GM18507 (cell line): ENCODE measurements around the gene ZNF680.
"Not testable (repeated sequence)": the region's sequence is repeated elsewhere in the genome, so short reads cannot be mapped to it uniquely, and the experiment has no call there.

ENCODE experiments used
- DNase-seq: peaks from one replicate; pipeline ENCODE4 v3.0.0; 2011; ENCODE audit warnings: low read depth; ENCODE audit not compliant: insufficient read length; ENCODE audit errors: extremely low spot score
- FAIRE-seq: peaks from 2 replicates; lab custom pipeline; 2011; peaks lifted over from hg19 to GRCh38; lab: Jason Lieb, UNC

The ZNF680 gene

DNA sequence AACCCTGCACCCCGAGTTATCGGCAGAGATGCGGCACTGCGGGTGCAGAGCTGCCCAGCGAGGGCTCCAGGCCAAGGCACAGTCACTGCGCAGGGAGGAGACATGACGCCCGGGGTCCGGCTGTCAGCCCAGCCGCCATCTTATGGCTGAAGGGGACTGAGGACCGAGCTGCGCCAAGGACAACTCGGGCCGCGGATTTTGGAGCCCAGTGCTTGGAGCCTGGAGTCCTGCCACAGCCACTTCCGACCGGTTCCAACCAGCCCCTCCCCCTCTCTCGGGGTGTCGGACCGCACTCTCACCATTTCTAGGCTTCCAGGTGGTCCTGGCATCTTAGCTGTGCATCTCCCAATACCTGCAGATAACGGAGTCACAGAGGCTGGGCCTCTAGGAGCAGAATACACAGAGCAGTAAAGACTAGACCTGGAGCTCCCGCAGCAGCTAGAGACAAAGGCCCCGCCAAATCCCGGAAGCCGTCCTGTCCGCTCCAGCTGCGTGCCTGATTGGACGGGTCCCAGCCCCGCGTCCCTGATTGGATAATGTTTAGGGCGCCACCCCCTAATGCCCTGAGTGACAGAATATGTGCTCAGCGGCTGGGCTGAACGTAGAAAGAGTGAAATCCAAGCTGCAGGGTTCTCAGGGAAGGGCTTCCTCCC lies at the start of gene ZNF680:
TSS of gene ZNF680 (minus strand) at position 446 of the 653 bp plus-strand sequence. CDS start at position 329, 117 bp downstream.
- FAIRE-seq (peak; percentile 96), DNase-seq (peak; percentile 74)

- FAIRE-seq, result no peak
- DNase-seq, result no peak
Observed at GRCh38 chr7:64612452-64612851, 49.6 kb upstream of the ZNF680 start.

DNA sequence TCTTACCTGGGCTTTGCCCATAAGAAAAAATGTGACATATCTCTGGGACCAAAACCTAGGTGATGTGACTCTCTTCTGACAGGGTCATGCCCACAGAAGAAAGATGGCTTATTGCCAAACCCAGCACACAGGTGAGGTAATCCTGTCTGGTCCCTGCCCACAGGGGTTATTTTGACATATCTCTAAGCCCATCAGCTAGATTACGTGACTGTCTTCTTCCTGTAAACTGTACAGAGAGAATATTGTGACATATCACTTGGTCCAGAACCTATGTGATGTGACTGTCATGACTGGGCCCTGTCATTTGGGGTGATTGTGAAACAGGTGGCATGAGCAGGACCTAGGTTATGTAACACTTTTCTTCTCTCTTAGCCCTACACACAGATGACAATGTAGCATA lies 48.8 kb upstream of the ZNF680 start:
- no peak for FAIRE-seq
- no peak for DNase-seq

DNA sequence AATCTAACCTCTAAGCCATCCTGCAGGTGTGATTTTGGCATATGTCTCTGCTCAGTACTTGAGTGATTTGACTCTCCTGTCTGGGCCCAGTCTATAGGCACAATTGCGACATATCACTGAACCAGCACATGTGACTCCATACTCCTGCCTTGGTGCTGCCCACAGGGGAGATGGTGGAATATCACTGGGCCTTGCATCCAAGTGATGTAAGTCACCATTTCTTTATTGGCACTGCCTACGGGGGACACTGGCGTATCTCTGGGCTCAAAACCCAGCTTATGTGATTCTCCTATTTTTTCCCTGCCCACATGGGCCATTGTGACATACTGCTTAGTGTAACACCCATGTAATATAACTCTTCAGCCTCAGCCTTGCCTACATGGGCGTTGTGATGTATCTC lies 48.1 kb upstream of the ZNF680 start:
- FAIRE-seq, result no peak
- no peak for DNase-seq

DNA sequence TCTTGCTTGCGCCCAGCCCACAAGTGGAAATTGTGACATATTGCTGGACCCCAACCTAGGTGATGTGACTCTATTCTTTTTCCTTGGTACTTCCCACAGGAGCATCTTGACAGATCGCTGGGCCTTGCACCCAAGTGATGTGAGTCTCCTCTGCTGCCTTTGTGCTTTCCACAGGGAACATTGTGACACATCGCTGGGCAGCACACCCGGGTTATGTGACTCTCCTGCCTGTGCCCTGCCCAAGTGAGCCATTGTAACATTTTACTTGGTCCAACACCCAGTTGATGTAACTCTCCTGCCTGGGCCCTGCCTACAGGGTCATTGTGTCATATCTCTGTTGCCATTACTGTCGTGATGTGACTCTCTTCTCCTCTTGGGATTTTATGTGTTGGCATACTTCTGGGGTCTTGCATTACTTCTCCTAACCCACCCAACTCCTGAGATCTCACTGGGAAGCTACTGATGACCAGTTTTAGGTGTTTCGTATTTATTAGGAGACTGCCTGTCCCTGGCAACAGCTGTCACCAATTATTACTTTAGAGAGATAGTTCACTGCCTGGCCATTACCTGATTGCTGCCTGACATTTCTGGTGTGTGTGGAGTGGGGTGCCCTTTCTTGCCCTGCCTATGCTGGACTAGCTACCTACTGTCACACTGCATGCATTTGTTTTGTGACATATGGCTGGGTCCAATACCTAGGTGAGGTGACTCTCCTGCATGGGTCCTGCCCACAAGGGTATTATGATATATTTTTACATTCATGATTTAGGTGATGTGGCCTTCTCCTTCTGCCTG lies 45.4 kb upstream of the ZNF680 start:
- DNase-seq (no peak), FAIRE-seq (no peak)

DNA sequence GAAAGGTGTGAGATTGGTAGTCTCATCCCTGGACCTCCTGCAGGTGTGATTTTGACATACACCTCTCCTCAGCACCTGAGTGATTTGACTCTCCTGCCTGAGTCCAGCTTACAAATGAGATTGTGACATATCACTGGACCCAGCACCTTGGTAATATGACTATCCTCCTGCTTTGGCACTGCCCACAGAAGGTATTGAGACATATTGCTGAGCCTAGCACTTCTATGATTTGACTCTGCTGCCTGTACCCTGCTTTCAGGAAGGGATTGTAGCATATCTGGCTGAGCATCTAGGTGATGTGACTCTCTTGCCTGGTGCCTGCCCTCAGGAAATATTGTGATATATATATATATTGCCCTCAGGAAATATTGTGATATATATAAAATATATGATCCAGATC lies 43.5 kb upstream of the ZNF680 start:
- DNase-seq (no peak), FAIRE-seq (no peak)

DNA sequence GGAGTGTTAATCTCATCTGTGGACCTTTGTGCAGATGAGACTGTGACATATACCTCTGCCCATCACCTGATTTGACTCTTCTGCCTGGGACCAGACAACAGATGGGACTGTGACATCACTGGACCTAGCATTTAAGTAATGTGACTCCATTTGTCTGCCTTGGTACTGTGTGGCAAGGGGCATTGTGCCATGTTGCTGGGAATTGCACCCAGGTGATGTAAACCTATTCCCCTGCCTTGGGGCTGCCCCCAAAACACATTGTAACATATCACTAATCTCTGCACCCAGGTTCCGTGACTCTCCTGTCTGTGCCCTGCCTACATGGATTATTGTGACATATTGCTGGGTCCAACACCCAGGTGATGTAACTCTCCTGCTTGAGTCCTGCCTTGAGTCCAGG lies 40.4 kb upstream of the ZNF680 start:
- no peak for FAIRE-seq

DNA sequence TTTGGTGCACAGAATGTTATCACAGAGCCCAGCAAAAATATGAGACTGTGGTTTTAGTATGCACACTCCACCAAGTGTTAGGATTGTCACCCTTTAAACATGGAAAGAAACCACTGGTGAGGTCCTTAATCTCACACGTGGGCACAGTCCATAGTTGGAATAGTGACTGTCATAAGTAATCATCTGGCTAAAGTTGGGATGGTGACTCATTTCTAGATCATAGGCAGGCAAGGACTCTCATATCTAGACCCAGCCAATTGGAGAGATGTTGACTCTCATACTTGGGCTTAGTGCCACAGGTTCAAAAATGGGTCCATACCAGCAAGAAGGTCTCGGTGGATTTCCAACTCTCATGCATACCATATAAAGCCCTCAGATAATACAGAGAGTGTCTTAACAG lies 39.6 kb upstream of the ZNF680 start:
- FAIRE-seq (no peak), DNase-seq (no peak)

More for the DNA sequence above, 40.4 kb upstream of the ZNF680 start:
- DNase-seq, result no peak

DNA sequence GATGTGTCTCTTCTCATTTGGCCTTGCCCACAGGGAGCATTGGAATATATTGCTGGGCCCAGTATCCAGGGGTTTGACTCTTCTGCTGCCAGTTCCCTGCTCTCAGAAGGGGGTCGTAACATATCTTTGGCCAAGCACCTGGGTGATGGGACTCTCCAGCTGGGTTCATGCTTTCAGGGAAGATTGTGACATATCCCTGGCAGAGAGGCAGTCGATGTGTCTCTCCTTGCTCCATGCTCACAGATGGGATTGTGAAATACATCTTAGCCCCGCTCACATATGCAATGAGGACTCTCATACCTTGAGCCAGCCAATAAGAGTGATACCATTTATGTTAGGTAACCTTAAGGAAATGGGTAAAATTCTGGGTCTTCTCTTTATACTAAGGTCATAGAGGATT lies 39.2 kb upstream of the ZNF680 start:
- DNase-seq (no peak), FAIRE-seq (no peak)

DNA sequence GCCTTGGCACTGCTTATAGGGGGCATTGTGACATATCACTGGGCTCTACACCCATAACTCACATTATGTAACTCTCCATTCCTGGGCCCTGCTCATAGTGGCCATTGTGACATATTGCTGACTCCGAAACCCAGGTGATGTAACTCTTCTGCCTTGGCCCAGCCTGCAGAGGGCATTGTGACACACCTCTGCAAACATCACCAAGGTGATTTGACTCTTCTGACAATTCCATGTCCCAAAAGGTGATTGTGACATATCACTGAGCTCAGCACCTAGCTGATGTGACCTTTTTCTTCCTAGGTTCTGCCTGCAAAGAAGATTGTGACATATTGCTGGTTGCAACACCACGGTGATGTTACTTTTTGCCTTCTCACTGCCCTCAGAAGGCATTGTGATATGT lies 36.5 kb upstream of the ZNF680 start:
- DNase-seq, result no peak
- no peak for FAIRE-seq

- FAIRE-seq (no peak), DNase-seq (no peak)
Observed at GRCh38 chr7:64590971-64591370, 28.1 kb upstream of the ZNF680 start.

- FAIRE-seq (no peak), DNase-seq (no peak)
Observed at GRCh38 chr7:64581926-64582894, 19.3 kb upstream of the ZNF680 start.

DNA sequence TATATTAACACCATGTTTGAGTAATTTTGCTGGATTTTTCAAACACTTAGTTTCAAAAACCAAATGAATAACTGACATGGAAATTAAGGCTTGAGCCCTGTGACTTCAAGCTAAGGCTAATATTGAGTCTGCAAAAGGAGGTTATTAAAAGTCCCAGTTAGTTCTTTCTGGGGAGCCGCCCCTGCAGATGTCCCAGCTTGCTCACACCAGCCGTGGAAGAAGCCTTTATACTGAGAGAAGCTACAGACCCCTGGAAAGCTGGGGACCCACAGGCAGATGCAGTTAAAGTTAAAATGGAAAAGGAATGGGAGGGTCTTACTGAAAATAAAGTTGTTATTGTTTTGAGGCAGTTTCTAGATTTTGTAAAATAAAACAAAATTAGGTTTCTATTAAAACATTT lies 18.5 kb upstream of the ZNF680 start:
- DNase-seq (no peak), FAIRE-seq (no peak)

DNA sequence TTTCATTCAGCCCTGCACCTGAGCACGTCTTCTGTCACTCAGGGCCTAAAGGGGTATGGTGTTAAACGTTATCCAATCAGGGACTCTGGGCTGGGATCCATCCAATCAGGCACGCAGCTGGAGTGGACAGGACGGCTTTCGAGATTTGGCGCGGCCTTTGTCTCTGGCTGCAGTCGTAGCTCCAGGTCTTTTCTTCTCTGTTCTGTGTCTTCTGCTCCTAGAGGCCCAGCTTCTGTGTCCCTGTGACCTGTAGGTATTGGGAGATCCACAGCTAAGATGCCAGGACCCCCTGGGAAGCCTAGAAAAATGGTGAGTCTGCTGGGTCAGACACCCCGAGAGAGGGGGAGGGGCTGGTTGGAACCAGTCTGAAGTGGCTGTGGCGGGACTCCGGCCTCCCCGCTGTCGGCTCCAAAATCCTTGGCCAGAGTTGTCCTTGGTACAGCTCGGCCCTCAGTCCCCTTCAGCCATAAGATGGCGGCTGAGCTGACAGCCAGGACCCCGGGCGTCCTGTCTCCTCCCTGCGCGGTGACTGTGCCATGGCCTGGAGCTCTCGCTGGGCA lies 11.7 kb upstream of the ZNF680 start:
- no peak for FAIRE-seq
- DNase-seq, result no peak

- FAIRE-seq, DNase-seq: not testable (repeated sequence)
Observed at GRCh38 chr7:64570284-64570605, 7.4 kb upstream of the ZNF680 start.

- DNase-seq, FAIRE-seq: not testable (repeated sequence)
Observed at GRCh38 chr7:64569372-64570283, 6.8 kb upstream of the ZNF680 start.

DNA sequence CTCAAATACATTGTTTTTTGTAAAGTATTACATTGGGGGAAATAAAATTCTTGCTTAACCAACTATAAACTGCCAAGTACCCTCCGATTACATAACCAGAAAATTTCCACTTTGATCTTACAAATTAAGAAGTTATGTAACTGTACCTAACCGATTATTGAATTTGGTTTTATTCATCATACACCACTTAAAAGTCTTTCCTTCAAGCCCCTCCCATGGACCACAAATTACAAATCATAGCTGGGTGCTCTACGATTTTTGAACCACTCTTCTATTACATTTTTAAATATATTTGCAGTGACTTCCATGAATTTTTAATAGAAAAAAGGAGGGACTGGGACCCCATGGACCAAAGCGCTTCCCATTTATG lies 630 bp downstream of the ZNF680 start:
- no peak for FAIRE-seq
- DNase-seq, result no peak

GRCh38 chr7:64559206-64559605 lies 3.7 kb downstream of the ZNF680 start:
- DNase-seq (no peak), FAIRE-seq (no peak)

DNA sequence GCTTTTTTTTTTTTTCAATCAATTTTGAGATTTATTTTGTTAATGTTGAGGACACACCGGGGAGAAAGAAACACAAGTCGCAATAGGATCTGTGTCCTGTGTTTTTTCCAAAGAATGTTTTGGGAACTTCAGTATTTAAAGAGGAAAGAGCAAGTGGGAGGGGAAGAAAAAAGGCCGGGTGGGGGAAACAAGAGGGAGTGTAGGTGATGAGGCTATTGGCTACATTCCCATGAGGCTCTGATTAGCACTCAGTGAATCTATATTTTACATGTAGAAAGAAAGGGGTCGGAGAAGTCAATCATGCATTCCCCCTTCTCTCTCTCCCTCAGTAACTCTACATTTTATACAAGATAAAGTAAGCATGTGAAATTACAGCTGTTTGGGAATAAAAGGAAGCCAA lies 4.1 kb downstream of the ZNF680 start:
- DNase-seq (no peak), FAIRE-seq (no peak)
